ENCODE measurements around the gene TRAF4. TPM values are rescaled to one million over a fixed set of nuclear protein-coding genes. Genes with fewer than 3 reads are reported as not detected.

The TRAF4 gene
- total RNA-seq, 1 donor from 2014 or later, result 86.4 TPM

DNA sequence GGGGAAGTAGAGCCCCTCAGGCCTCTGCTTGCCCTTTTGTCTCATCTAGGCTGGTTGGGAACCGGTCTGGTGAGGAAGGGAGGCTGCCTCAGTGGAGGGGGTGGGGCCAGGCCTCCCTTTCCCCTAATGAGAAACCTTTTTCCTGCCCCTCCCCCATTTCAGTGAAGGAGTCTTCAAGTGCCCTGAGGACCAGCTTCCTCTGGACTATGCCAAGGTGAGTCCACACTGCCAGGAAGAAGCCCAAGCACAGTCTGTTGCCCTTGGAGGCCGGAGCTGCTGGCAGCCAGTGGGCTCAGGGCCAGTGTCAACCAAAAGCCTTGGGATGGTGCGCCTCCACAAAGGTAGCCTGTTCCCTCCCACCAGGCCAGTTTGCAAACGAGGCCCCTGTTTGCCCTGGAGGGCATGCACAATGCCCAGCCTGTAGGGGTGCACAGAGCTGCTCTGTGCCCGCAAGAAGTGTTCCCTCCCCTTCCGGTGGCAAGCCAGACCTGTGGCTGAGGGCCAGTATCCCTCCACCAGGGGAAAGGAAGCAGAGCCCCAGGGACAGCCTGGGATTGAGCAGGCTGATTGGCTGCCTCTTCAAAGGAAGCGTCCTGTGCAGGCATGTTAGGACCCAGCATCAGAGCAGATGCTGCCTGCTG lies 3.4 kb downstream of the TRAF4 start:
- peak overlapping the region; percentile 97 for H3K4me3 ChIP-seq (ENCODE audit: low read depth, low read length)
- TF ChIP-seq, protein P1, sequence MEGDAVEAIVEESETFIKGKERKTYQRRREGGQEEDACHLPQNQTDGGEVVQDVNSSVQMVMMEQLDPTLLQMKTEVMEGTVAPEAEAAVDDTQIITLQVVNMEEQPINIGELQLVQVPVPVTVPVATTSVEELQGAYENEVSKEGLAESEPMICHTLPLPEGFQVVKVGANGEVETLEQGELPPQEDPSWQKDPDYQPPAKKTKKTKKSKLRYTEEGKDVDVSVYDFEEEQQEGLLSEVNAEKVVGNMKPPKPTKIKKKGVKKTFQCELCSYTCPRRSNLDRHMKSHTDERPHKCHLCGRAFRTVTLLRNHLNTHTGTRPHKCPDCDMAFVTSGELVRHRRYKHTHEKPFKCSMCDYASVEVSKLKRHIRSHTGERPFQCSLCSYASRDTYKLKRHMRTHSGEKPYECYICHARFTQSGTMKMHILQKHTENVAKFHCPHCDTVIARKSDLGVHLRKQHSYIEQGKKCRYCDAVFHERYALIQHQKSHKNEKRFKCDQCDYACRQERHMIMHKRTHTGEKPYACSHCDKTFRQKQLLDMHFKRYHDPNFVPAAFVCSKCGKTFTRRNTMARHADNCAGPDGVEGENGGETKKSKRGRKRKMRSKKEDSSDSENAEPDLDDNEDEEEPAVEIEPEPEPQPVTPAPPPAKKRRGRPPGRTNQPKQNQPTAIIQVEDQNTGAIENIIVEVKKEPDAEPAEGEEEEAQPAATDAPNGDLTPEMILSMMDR (conservative IDR thresholded peaks at IDR 0.05; ENCODE audit: low read depth, low read length), result no peak
- no peak for DNase-seq (ENCODE audit: low read depth)

DNA sequence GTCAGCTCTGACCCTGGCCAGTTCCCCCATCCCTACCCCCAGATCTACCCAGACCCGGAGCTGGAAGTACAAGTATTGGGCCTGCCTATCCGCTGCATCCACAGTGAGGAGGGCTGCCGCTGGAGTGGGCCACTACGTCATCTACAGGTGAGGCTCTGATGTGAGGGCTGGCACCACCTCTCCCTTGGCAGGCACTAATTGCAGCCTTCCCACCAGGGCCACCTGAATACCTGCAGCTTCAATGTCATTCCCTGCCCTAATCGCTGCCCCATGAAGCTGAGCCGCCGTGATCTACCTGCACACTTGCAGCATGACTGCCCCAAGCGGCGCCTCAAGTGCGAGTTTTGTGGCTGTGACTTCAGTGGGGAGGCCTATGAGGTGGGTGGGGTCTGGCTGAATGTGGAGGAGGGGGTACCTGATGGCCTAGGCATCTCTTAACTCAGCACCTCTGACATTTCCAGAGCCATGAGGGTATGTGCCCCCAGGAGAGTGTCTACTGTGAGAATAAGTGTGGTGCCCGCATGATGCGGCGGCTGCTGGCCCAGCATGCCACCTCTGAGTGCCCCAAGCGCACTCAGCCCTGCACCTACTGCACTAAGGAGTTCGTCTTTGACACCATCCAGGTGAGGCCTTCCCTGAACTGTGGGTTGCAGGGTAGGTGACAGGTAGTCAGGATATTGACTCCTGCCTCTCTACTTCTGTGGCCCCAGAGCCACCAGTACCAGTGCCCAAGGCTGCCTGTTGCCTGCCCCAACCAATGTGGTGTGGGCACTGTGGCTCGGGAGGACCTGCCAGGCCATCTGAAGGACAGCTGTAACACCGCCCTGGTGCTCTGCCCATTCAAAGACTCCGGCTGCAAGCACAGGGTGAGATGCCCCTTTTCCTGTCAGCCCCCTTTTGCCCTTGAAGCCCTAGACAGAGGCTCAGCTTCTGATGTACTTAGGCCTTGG lies 4.3 kb downstream of the TRAF4 start:
- TF ChIP-seq, protein P1 (conservative IDR thresholded peaks at IDR 0.05; ENCODE audit: low read depth, low read length), result no peak
- H3K4me3 ChIP-seq (ENCODE audit: low read depth, low read length), result no peak overlapping the region
- no peak for DNase-seq (ENCODE audit: low read depth)

DNA sequence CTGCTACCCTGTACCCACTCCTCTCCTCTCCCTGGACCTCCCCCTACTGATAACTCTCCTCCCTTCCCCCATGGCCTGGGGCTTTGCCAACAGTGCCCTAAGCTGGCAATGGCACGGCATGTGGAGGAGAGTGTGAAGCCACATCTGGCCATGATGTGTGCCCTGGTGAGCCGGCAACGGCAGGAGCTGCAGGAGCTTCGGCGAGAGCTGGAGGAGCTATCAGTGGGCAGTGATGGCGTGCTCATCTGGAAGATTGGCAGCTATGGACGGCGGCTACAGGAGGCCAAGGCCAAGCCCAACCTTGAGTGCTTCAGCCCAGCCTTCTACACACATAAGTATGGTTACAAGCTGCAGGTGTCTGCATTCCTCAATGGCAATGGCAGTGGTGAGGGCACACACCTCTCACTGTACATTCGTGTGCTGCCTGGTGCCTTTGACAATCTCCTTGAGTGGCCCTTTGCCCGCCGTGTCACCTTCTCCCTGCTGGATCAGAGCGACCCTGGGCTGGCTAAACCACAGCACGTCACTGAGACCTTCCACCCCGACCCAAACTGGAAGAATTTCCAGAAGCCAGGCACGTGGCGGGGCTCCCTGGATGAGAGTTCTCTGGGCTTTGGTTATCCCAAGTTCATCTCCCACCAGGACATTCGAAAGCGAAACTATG lies 5.2 kb downstream of the TRAF4 start:
- no peak for DNase-seq (ENCODE audit: low read depth)
- TF ChIP-seq, protein P1 (conservative IDR thresholded peaks at IDR 0.05; ENCODE audit: low read depth, low read length), result no peak
- no peak overlapping the region for H3K4me3 ChIP-seq (ENCODE audit: low read depth, low read length)

DNA sequence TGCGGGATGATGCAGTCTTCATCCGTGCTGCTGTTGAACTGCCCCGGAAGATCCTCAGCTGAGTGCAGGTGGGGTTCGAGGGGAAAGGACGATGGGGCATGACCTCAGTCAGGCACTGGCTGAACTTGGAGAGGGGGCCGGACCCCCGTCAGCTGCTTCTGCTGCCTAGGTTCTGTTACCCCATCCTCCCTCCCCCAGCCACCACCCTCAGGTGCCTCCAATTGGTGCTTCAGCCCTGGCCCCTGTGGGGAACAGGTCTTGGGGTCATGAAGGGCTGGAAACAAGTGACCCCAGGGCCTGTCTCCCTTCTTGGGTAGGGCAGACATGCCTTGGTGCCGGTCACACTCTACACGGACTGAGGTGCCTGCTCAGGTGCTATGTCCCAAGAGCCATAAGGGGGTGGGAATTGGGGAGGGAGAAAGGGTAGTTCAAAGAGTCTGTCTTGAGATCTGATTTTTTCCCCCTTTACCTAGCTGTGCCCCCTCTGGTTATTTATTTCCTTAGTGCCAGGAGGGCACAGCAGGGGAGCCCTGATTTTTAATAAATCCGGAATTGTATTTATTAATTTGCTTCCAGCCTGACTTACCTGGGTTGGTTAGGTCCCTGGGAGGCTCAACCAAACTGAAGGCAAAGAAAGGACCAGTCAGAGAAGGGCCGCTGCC lies 5.8 kb downstream of the TRAF4 start:
- TF ChIP-seq, protein P1 (conservative IDR thresholded peaks at IDR 0.05; ENCODE audit: low read depth, low read length), result no peak
- H3K4me3 ChIP-seq (ENCODE audit: low read depth, low read length), result no peak overlapping the region
- no peak for DNase-seq (ENCODE audit: low read depth)

DNA sequence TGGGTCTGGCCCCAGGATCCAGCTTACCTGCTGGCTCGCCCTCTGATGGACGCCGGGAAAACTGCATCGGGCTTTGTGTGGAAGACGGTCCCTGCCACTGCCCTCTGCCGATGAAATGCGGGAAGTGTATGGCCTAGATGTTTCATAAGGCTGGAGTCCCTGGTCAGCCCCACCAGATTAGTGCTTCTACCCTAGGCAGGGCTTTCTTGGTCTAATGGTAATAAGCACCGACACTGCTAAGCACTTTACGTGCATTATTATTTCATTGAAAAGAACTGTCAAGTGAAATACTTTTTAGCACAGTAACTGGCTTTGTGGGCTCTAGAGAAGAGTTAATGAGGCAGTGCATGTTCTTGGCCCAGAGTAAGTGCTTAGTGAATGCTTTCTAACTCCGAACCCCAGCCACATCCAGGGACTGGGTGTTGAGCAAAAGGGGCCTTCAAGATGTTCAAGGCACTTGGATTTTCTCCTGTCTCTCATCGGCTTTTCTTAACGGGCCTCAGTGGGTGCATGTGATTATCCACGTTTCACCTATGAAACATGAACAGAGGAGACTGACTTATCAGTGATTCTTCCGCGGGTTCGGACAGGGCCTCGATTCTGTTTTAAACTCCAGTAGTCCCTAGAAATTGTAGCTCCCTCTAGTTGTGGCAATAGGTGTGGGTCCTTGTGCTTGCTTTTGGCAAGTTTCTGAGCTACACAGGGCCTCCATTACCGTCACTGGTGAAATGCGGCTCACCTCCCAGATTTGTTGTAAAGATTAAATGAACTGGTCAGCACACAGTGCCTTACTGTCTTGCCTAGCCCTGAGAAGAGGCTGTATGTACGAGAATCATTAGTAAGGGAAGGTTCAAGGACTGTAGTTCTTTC lies 6.6 kb downstream of the TRAF4 start:
- DNase-seq (ENCODE audit: low read depth), result no peak
- TF ChIP-seq, protein P1 (conservative IDR thresholded peaks at IDR 0.05; ENCODE audit: low read depth, low read length), result peak; percentile 98
- H3K4me3 ChIP-seq (ENCODE audit: low read depth, low read length), result no peak overlapping the region

All from epithelial cell of proximal tubule (primary cell).